ENCODE measurements around the gene TOM1L2.

The TOM1L2 gene

GRCh38 chr17:17816240-17816814 lies 155.9 kb downstream of the TOM1L2 start:
- Histone ChIP-seq H3K36me3 (ENCODE audit: control insufficient read depth, insufficient read depth, low read length, severe bottlenecking) (peaks cover 93% of the 10 kb centered on the region), H3K4me1 (ENCODE audit: control insufficient read depth, insufficient read depth, low read length) (peaks cover 37% of the 10 kb centered on the region)

GRCh38 chr17:17815436-17816200 lies 156.6 kb downstream of the TOM1L2 start:
- H3K9ac ChIP-seq (ENCODE audit: low read length), result peak overlapping the region; percentile 54
- H3K4me3 ChIP-seq (ENCODE audit: low read length), result no peak overlapping the region
- H3K36me3 ChIP-seq (ENCODE audit: control insufficient read depth, insufficient read depth, low read length, severe bottlenecking), result peaks cover 88% of the 10 kb centered on the region
- H3K27me3 ChIP-seq (replicated peaks; ENCODE audit: control insufficient read depth, insufficient read depth, low read length), result no peaks in the 10 kb centered on the region
- DNase-seq (ENCODE audit: low read depth), result no peak
- no peaks in the 10 kb centered on the region for H3K9me3 ChIP-seq (ENCODE audit: control insufficient read depth, low read length)
- peaks cover 34% of the 10 kb centered on the region for H3K4me1 ChIP-seq (ENCODE audit: control insufficient read depth, insufficient read depth, low read length)

More at GRCh38 chr17:17816240-17816814, 155.9 kb downstream of the TOM1L2 start:
- H3K27me3 ChIP-seq (replicated peaks; ENCODE audit: control insufficient read depth, insufficient read depth, low read length), result no peaks in the 10 kb centered on the region
- H3K9me3 ChIP-seq (ENCODE audit: control insufficient read depth, low read length), result no peaks in the 10 kb centered on the region
- no peak for DNase-seq (ENCODE audit: low read depth)
- H3K4me3 ChIP-seq (ENCODE audit: low read length), result no peak overlapping the region
- H3K9ac ChIP-seq (ENCODE audit: low read length), result no peak overlapping the region

DNA sequence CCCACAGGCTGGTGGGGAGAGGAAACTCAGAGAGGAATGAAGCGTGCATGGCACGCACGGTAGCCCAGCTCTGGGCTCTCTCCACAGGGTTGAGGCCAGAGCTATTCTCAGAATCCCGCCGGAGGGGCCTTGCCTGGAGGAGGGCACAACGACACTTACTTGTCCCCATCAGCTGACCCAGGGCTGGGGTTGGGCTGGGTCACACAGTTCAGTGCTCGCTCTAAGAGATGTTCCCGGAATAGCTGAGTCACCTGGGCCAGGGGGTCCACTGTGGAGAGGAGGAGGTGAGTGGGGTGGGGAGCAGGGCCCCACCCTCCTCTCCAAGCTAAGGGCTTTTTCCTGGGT lies 157.2 kb downstream of the TOM1L2 start:
- Histone ChIP-seq H3K36me3 (ENCODE audit: control insufficient read depth, insufficient read depth, low read length, severe bottlenecking) (peaks cover 82% of the 10 kb centered on the region), H3K27me3 (replicated peaks; ENCODE audit: control insufficient read depth, insufficient read depth, low read length) (no peaks in the 10 kb centered on the region), H3K4me3 (ENCODE audit: low read length) (no peak overlapping the region), H3K9ac (ENCODE audit: low read length) (peak overlapping the region; percentile 54), H3K9me3 (ENCODE audit: control insufficient read depth, low read length) (no peaks in the 10 kb centered on the region), H3K4me1 (ENCODE audit: control insufficient read depth, insufficient read depth, low read length) (peaks cover 34% of the 10 kb centered on the region)
- no peak for DNase-seq (ENCODE audit: low read depth)

- Histone ChIP-seq H3K9me3 (ENCODE audit: control insufficient read depth, low read length) (no peaks in the 10 kb centered on the region), H3K9ac (ENCODE audit: low read length) (peak overlapping the region; percentile 54), H3K27me3 (replicated peaks; ENCODE audit: control insufficient read depth, insufficient read depth, low read length) (no peaks in the 10 kb centered on the region), H3K4me3 (ENCODE audit: low read length) (no peak overlapping the region), H3K36me3 (ENCODE audit: control insufficient read depth, insufficient read depth, low read length, severe bottlenecking) (peaks cover 76% of the 10 kb centered on the region), H3K4me1 (ENCODE audit: control insufficient read depth, insufficient read depth, low read length) (peaks cover 29% of the 10 kb centered on the region)
- DNase-seq (ENCODE audit: low read depth), result no peak
These were observed 157.8 kb downstream of the TOM1L2 start for GRCh38 chr17:17814162-17815061.

DNA sequence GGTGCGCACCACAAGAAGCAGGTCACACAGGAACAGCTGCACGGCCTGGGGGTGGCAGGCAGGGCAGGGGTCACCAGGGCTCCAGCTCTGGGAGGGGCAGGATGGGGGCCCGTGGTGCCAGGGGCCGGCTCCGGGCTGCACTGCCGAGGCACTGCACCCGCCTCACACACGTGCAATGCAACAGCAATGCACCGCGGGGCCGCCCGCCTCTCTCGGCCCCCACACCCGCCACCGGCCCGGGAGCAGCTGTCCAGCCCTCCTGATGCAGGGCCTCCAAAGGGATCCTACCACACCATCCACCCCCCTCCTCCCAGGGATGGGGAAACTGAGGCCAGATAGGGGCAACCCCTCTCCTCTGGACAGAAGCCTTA lies 158.5 kb downstream of the TOM1L2 start:
- Histone ChIP-seq H3K4me3 (ENCODE audit: low read length) (no peak overlapping the region), H3K4me1 (ENCODE audit: control insufficient read depth, insufficient read depth, low read length) (peaks cover 26% of the 10 kb centered on the region), H3K9ac (ENCODE audit: low read length) (no peak overlapping the region), H3K9me3 (ENCODE audit: control insufficient read depth, low read length) (no peaks in the 10 kb centered on the region), H3K27me3 (replicated peaks; ENCODE audit: control insufficient read depth, insufficient read depth, low read length) (no peaks in the 10 kb centered on the region), H3K36me3 (ENCODE audit: control insufficient read depth, insufficient read depth, low read length, severe bottlenecking) (peaks cover 69% of the 10 kb centered on the region)
- no peak for DNase-seq (ENCODE audit: low read depth)

DNA sequence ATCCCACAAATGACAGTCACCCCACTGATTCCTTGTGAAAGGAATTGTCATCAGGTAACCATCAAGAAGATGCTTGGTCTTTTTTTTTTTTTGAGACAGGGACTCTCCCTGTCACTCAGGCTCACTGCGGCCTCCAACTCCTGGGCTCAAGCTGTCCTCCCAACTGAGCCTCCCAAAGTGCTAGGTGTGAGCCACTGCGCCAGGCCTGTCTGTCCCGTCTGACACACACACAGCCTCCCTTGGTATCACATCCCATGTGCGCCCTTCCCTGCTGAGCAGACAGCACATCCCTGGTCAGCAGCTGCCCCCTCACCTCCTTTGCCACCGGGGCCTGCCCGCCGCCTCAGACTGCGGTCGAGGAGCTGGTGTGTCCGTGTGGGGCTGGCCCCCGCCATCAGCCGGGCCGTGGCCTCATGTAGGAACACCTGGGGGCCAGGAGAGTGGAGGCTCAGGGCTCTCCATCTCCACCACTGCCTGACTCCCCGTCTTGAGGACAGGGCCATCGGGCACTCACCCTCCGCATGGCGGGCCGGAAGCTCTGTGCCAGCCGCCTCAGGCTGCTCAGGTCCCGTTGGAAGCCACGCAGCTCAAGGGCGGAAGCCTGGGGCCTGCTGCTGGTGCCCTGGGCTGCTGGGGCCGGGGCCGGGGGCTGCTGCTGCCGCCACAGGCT lies 159.0 kb downstream of the TOM1L2 start:
- Histone ChIP-seq H3K27me3 (replicated peaks; ENCODE audit: control insufficient read depth, insufficient read depth, low read length) (no peaks in the 10 kb centered on the region), H3K9me3 (ENCODE audit: control insufficient read depth, low read length) (no peaks in the 10 kb centered on the region), H3K4me3 (ENCODE audit: low read length) (no peak overlapping the region), H3K36me3 (ENCODE audit: control insufficient read depth, insufficient read depth, low read length, severe bottlenecking) (peaks cover 63% of the 10 kb centered on the region), H3K4me1 (ENCODE audit: control insufficient read depth, insufficient read depth, low read length) (peaks cover 22% of the 10 kb centered on the region), H3K9ac (ENCODE audit: low read length) (no peak overlapping the region)
- no peak for DNase-seq (ENCODE audit: low read depth)

- no peaks in the 10 kb centered on the region for H3K9me3 ChIP-seq (ENCODE audit: control insufficient read depth, low read length)
- H3K36me3 ChIP-seq (ENCODE audit: control insufficient read depth, insufficient read depth, low read length, severe bottlenecking), result peaks cover 58% of the 10 kb centered on the region
- H3K27me3 ChIP-seq (replicated peaks; ENCODE audit: control insufficient read depth, insufficient read depth, low read length), result no peaks in the 10 kb centered on the region
- H3K4me3 ChIP-seq (ENCODE audit: low read length), result no peak overlapping the region
- H3K4me1 ChIP-seq (ENCODE audit: control insufficient read depth, insufficient read depth, low read length), result peaks cover 19% of the 10 kb centered on the region
- DNase-seq (ENCODE audit: low read depth), result peak; percentile 71
- H3K9ac ChIP-seq (ENCODE audit: low read length), result no peak overlapping the region
These were observed 159.8 kb downstream of the TOM1L2 start for GRCh38 chr17:17812211-17813054.

DNA sequence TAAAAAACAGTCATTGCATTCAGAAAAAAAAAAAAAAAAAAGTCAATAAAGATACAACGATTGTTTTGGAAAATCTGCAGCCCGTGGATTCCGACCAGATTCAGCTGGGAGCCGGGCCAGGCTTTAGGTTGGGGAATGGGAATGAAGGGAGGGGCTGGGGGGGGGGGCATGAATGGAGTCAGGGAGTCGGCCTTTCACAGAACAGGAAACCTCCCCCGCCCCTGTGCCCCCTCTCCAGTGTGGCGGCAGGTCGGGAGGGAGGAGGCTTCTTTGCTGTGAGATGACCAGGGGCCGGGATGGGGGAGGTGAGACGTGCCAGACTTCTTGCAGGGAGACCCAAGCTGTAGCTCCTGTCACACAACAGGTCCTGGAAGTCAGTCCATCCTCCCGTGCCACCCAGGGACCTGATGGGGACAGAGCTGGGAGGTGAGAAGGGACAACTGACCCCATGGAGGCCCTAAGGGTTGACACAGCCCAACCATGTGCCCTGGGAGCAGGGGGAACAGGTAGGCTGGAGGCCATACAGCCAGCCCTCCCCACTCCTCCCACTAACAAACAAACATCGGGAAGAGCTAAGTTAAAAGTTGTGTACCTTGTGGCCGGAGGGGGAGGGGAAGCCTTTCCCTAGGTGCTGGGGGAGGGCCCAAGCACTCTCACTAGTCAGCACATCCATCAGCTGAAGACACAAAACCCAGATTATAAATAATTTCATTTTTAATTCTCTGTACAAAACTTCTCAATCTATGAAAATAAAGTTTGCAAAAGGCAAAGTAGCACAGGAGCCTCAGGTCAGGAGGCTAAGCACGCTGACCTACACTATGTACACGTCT lies 160.6 kb downstream of the TOM1L2 start:
- no peak for DNase-seq (ENCODE audit: low read depth)
- H3K4me3 ChIP-seq (ENCODE audit: low read length), result no peak overlapping the region
- peaks cover 50% of the 10 kb centered on the region for H3K36me3 ChIP-seq (ENCODE audit: control insufficient read depth, insufficient read depth, low read length, severe bottlenecking)
- no peak overlapping the region for H3K9ac ChIP-seq (ENCODE audit: low read length)
- H3K27me3 ChIP-seq (replicated peaks; ENCODE audit: control insufficient read depth, insufficient read depth, low read length), result no peaks in the 10 kb centered on the region
- no peaks in the 10 kb centered on the region for H3K9me3 ChIP-seq (ENCODE audit: control insufficient read depth, low read length)
- peaks cover 19% of the 10 kb centered on the region for H3K4me1 ChIP-seq (ENCODE audit: control insufficient read depth, insufficient read depth, low read length)

DNA sequence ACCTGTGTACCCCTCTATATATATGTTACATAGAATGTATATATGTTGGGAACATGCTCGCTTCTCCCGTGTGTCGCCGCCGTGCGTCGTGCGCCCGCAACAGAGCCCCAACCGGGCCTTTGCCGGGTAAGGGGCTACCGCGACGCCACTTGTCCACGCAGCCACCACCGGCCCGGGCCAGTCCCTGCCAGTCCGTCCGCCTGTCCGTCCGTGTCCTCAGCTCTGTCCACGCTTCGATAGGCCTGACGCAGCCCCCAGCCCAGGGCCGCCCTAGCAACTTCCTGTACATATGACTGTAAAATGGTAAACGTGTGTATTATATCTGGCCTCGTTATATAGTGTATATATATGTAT lies 161.3 kb downstream of the TOM1L2 start:
- peak overlapping the region; percentile 23 for H3K4me3 ChIP-seq (ENCODE audit: low read length)
- H3K4me1 ChIP-seq (ENCODE audit: control insufficient read depth, insufficient read depth, low read length), result peaks cover 19% of the 10 kb centered on the region
- H3K9ac ChIP-seq (ENCODE audit: low read length), result peak overlapping the region; percentile 68
- H3K36me3 ChIP-seq (ENCODE audit: control insufficient read depth, insufficient read depth, low read length, severe bottlenecking), result peaks cover 46% of the 10 kb centered on the region
- H3K27me3 ChIP-seq (replicated peaks; ENCODE audit: control insufficient read depth, insufficient read depth, low read length), result no peaks in the 10 kb centered on the region
- DNase-seq (ENCODE audit: low read depth), result no peak
- H3K9me3 ChIP-seq (ENCODE audit: control insufficient read depth, low read length), result no peaks in the 10 kb centered on the region

All from adipocyte (in vitro differentiated cells).